ENCODE results near the gene PRKD1.

GRCh38 chr14:29712601-29713000 lies 215.0 kb downstream of the PRKD1 start:
- TF ChIP-seq POLR2A (IDR thresholded peaks at IDR 0.05) (no peak), CTCF (IDR thresholded peaks at IDR 0.05) (no peak)
